Measurements from ENCODE around the gene PVALB. TPM values are rescaled to one million over a fixed set of nuclear protein-coding genes. Genes with fewer than 3 reads are reported as not detected.

PVALB gene
- total and polyA plus RNA-seq, 2 of the 4 experiments (the other 2 are of a cell fraction) = not detected

GRCh38 chr22:36824655-36825054 is 7.8 kb upstream of the PVALB start:
- ChIA-PET CTCF (no interaction called here), POLR2A (ENCODE audit: unreplicated experiment) (no interaction called here)
- TF ChIP-seq FOS (IDR thresholded peaks at IDR 0.05; ENCODE audit: low read depth, low read length) = no peak
- no peak for TF ChIP-seq POLR2A (IDR thresholded peaks at IDR 0.05; ENCODE audit: low read depth, low read length)
- TF ChIP-seq SMC3 (IDR thresholded peaks at IDR 0.05; ENCODE audit: low read depth, low read length) = no peak
- no peak for TF ChIP-seq NFE2L2 (IDR thresholded peaks at IDR 0.05; ENCODE audit: low read depth, low read length)
- TF ChIP-seq RFX5 (IDR thresholded peaks at IDR 0.05; ENCODE audit: low read depth, low read length) = no peak
- TF ChIP-seq, protein P1, sequence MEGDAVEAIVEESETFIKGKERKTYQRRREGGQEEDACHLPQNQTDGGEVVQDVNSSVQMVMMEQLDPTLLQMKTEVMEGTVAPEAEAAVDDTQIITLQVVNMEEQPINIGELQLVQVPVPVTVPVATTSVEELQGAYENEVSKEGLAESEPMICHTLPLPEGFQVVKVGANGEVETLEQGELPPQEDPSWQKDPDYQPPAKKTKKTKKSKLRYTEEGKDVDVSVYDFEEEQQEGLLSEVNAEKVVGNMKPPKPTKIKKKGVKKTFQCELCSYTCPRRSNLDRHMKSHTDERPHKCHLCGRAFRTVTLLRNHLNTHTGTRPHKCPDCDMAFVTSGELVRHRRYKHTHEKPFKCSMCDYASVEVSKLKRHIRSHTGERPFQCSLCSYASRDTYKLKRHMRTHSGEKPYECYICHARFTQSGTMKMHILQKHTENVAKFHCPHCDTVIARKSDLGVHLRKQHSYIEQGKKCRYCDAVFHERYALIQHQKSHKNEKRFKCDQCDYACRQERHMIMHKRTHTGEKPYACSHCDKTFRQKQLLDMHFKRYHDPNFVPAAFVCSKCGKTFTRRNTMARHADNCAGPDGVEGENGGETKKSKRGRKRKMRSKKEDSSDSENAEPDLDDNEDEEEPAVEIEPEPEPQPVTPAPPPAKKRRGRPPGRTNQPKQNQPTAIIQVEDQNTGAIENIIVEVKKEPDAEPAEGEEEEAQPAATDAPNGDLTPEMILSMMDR (conservative IDR thresholded peaks at IDR 0.05; ENCODE audit: low read depth, low read length) = no peak
- no peak for TF ChIP-seq MXI1 (IDR thresholded peaks at IDR 0.05; ENCODE audit: borderline replicate concordance, low read depth, low read length)
- no peak for TF ChIP-seq RCOR1 (IDR thresholded peaks at IDR 0.05; ENCODE audit: insufficient replicate concordance, low read length)
- TF ChIP-seq BHLHE40 (IDR thresholded peaks at IDR 0.05; ENCODE audit: low read depth, low read length) = no peak
- no peak for TF ChIP-seq RAD21 (IDR thresholded peaks at IDR 0.05; ENCODE audit: low read length)
- no peak for TF ChIP-seq CEBPB (IDR thresholded peaks at IDR 0.05; ENCODE audit: low read depth, low read length)
- no peak for TF ChIP-seq MAZ (IDR thresholded peaks at IDR 0.05; ENCODE audit: borderline replicate concordance, low read depth, low read length)
- TF ChIP-seq CHD1 (IDR thresholded peaks at IDR 0.05; ENCODE audit: low read depth, low read length) = no peak
- TF ChIP-seq, protein P2, sequence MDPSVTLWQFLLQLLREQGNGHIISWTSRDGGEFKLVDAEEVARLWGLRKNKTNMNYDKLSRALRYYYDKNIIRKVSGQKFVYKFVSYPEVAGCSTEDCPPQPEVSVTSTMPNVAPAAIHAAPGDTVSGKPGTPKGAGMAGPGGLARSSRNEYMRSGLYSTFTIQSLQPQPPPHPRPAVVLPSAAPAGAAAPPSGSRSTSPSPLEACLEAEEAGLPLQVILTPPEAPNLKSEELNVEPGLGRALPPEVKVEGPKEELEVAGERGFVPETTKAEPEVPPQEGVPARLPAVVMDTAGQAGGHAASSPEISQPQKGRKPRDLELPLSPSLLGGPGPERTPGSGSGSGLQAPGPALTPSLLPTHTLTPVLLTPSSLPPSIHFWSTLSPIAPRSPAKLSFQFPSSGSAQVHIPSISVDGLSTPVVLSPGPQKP (IDR thresholded peaks at IDR 0.05; ENCODE audit: borderline replicate concordance, low read depth, low read length) = no peak
- no peak for TF ChIP-seq USF2 (IDR thresholded peaks at IDR 0.05; ENCODE audit: low read depth, low read length)
- TF ChIP-seq MAFK (IDR thresholded peaks at IDR 0.05; ENCODE audit: low read depth, low read length) = no peak
- no TSS peak for BruUV-seq (replicated peaks)
- Histone ChIP-seq H4K91ac (ENCODE audit: insufficient read depth, low read depth, low read length) (no peak overlapping the region), H3K36me3 (ENCODE audit: control insufficient read depth, insufficient read depth, low read length) (no peaks in the 10 kb centered on the region), H3K14ac (replicated peaks; ENCODE audit: low read depth, low read length) (no peak overlapping the region), H3K27me3 (ENCODE audit: control insufficient read depth, insufficient read depth, low read length) (peaks cover 45% of the 10 kb centered on the region), H2AK9ac (replicated peaks; ENCODE audit: low read depth, low read length, poor library complexity) (no peak overlapping the region), H4K5ac (ENCODE audit: low read depth, low read length) (no peak overlapping the region), H2BK20ac (ENCODE audit: low read depth, low read length) (no peak overlapping the region), H2AK5ac (ENCODE audit: low read depth, low read length) (no peak overlapping the region), H4K8ac (ENCODE audit: low read depth in 2 of 2, low read length in 2 of 2) (no peak overlapping the region), H2BK5ac (ENCODE audit: low read depth, low read length, poor library complexity, severe bottlenecking) (peak overlapping the region; percentile 79), H2BK15ac (ENCODE audit: low read depth, low read length) (no peak overlapping the region), H3K27ac (ENCODE audit: insufficient read depth, low read length) (no peak overlapping the region), H3K18ac (ENCODE audit: low read depth, low read length) (no peak overlapping the region), H3K23ac (ENCODE audit: low read depth, low read length) (no peak overlapping the region), H3K56ac (ENCODE audit: extremely low read depth, insufficient read depth, low read length) (no peak overlapping the region), H2AFZ (replicated peaks; ENCODE audit: low read length, poor library complexity) (no peak overlapping the region), H3K9me1 (ENCODE audit: insufficient read depth, low read length) (no peaks in the 10 kb centered on the region), H3K9ac (ENCODE audit: low read depth, low read length) (no peak overlapping the region), H4K20me1 (ENCODE audit: insufficient read depth, low read length) (no peaks in the 10 kb centered on the region), H3K4ac (ENCODE audit: low read depth, low read length) (no peak overlapping the region), H3K4me2 (ENCODE audit: low read depth, low read length) (no peak overlapping the region), H3K4me3 (ENCODE audit: insufficient read depth, low read depth, low read length) (no peak overlapping the region), H3K9me3 (ENCODE audit: control insufficient read depth, insufficient read depth, low read length) (no peaks in the 10 kb centered on the region), H3K79me1 (ENCODE audit: low read depth in 1 of 2, low read length in 2 of 2) (no peaks in the 10 kb centered on the region), H3K4me1 (ENCODE audit: control insufficient read depth, insufficient read depth, low read length) (no peaks in the 10 kb centered on the region), H2BK120ac (ENCODE audit: low read depth, low read length) (no peak overlapping the region)
- dilution Hi-C loops (cut with HindIII; ENCODE audit: low sequenced_read_pairs, unreplicated experiment) (no loop called here), in situ Hi-C loops (cut with MboI; ENCODE audit: low sequenced_read_pairs) (no loop called here), intact Hi-C loops (cut with micrococcal nuclease) (no loop called here)
- ATAC-seq (ENCODE audit: low read depth) = no peak
- 75% methylated on average over 2 of the region's 2 CpGs; no CpG with 5 or more reads in 1 of the 2 experiments for WGBS, 2 experiments (ENCODE audit: extremely low coverage in 2 of 2, insufficient read length in 1 of 2)
- no peak for DNase-seq
